H9 (cell line): ENCODE data around the gene ENHO. TPM values are rescaled to one million over a fixed set of nuclear protein-coding genes. Genes with fewer than 3 reads are reported as not detected.

Experiments
- DNase-seq: peaks from one replicate; pipeline ENCODE4 v3.0.0-alpha.2; 2017
- H2AFZ ChIP-seq: one replicate; pipeline ENCODE4 v1.6.1; 2013; ENCODE audit warnings: mild to moderate bottlenecking, low read length, control low read depth, moderate library complexity
- H2AK5ac ChIP-seq: 2 replicates; pipeline ENCODE4 v1.6.1; 2013; ENCODE audit warnings: low read length, control low read depth, mixed read lengths; ENCODE audit not compliant: insufficient read length
- H2BK120ac ChIP-seq: one replicate; pipeline ENCODE4 v1.6.1; 2013; ENCODE audit warnings: low read depth, mild to moderate bottlenecking, low read length, control low read depth, inconsistent platforms; ENCODE audit not compliant: poor library complexity, severe bottlenecking
- H2BK12ac ChIP-seq: 2 replicates; pipeline ENCODE4 v1.6.1; 2013; ENCODE audit warnings: low read length, control low read depth, mixed read lengths, low read depth; ENCODE audit not compliant: insufficient read length
- H2BK15ac ChIP-seq: 2 replicates; pipeline ENCODE4 v1.6.1; 2013; ENCODE audit warnings: low read depth, low read length, control low read depth
- H2BK20ac ChIP-seq: one replicate; pipeline ENCODE4 v1.6.1; 2013; ENCODE audit warnings: low read depth, mild to moderate bottlenecking, low read length, control low read depth, inconsistent platforms; ENCODE audit not compliant: poor library complexity, severe bottlenecking
- H2BK5ac ChIP-seq: 2 replicates; pipeline ENCODE4 v1.6.1; 2013; ENCODE audit warnings: low read length, control low read depth, mixed read lengths; ENCODE audit not compliant: insufficient read length
- H3K14ac ChIP-seq: 2 replicates; pipeline ENCODE4 v1.6.1; 2013; ENCODE audit warnings: low read length, control low read depth; ENCODE audit not compliant: insufficient read depth
- H3K18ac ChIP-seq: 2 replicates; pipeline ENCODE4 v1.6.1; 2013; ENCODE audit warnings: low read depth, mild to moderate bottlenecking, mixed read lengths, low read length, control low read depth; ENCODE audit not compliant: insufficient read length
- H3K23ac ChIP-seq: 2 replicates; pipeline ENCODE4 v1.6.1; 2013; ENCODE audit warnings: low read length, control low read depth, mixed read lengths, low read depth; ENCODE audit not compliant: insufficient read length
- H3K23me2 ChIP-seq: 2 replicates; pipeline ENCODE4 v1.6.1; 2013; ENCODE audit warnings: low read depth, mild to moderate bottlenecking, mixed read lengths, low read length, control low read depth; ENCODE audit not compliant: insufficient read length, poor library complexity, severe bottlenecking
- H3K27ac ChIP-seq: 2 replicates; pipeline ENCODE4 v1.5.1; 2013; ENCODE audit warnings: low read length, control low read depth, mixed read lengths, low read depth; ENCODE audit not compliant: insufficient read length
- H3K27me3 ChIP-seq: 2 replicates; pipeline ENCODE4 v1.6.1; 2013; ENCODE audit warnings: low read length, control low read depth, inconsistent platforms; ENCODE audit not compliant: insufficient read depth
- H3K4ac ChIP-seq: 2 replicates; pipeline ENCODE4 v1.6.1; 2013; ENCODE audit warnings: low read depth, mild to moderate bottlenecking, control low read depth, inconsistent platforms, low read length, moderate library complexity
- H3K4me1 ChIP-seq: 2 replicates; pipeline ENCODE4 v1.6.1; 2013; ENCODE audit warnings: low read length, control low read depth, inconsistent platforms; ENCODE audit not compliant: insufficient read depth
- H3K4me2 ChIP-seq: 2 replicates; pipeline ENCODE4 v1.6.1; 2013; ENCODE audit warnings: low read length, control low read depth, mixed read lengths; ENCODE audit not compliant: insufficient read length, insufficient read depth
- H3K56ac ChIP-seq: 2 replicates; pipeline ENCODE4 v1.6.1; 2013; ENCODE audit warnings: low read depth, mild to moderate bottlenecking, mixed read lengths, low read length, control low read depth; ENCODE audit not compliant: insufficient read length
- H3K79me1 ChIP-seq: 2 replicates; pipeline ENCODE4 v1.6.1; 2013; ENCODE audit warnings: low read depth, mild to moderate bottlenecking, moderate library complexity, low read length, control low read depth, inconsistent platforms; ENCODE audit not compliant: insufficient read depth, poor library complexity, severe bottlenecking
- H3K79me2 ChIP-seq: 2 replicates; pipeline ENCODE4 v1.6.1; 2013; ENCODE audit warnings: low read length, control low read depth, inconsistent platforms; ENCODE audit not compliant: insufficient read depth
- H3K9ac ChIP-seq: 2 replicates; pipeline ENCODE4 v1.6.1; 2013; ENCODE audit warnings: low read length, control low read depth, mixed read lengths; ENCODE audit not compliant: insufficient read length; ENCODE audit errors: extremely low read depth
- H3K9me3 ChIP-seq: one replicate; pipeline ENCODE4 v1.6.1; 2013; ENCODE audit warnings: low read depth, low read length, inconsistent platforms; ENCODE audit not compliant: control insufficient read depth
- H3T11ph ChIP-seq: one replicate; pipeline ENCODE4 v1.6.1; 2013; ENCODE audit warnings: mild to moderate bottlenecking, low read length, control low read depth, inconsistent platforms
- H4K20me1 ChIP-seq: one replicate; pipeline ENCODE4 v1.6.1; 2013; ENCODE audit not compliant: control insufficient read depth, insufficient read length, insufficient read depth
- H4K5ac ChIP-seq: 2 replicates; pipeline ENCODE4 v1.6.1; 2013; ENCODE audit warnings: low read depth, mild to moderate bottlenecking, mixed read lengths, low read length, control low read depth; ENCODE audit not compliant: insufficient read length
- H4K8ac ChIP-seq: replicated peaks from 2 replicates; pipeline ENCODE4 v1.6.1; 2013; ENCODE audit warnings: low read length, control low read depth, mixed read lengths, low read depth; ENCODE audit not compliant: insufficient read length
- H4K91ac ChIP-seq: 2 replicates; pipeline ENCODE4 v1.6.1; 2013; ENCODE audit warnings: low read depth, mild to moderate bottlenecking, moderate library complexity, mixed read lengths, low read length, control low read depth; ENCODE audit not compliant: insufficient read length
- H3K27ac Mint-ChIP-seq, 3 experiments: 2 replicates in 2 of 3; 3 replicates in 1 of 3; pipeline ENCODE4 v1.8.0; 2020 to 2021; ENCODE audit warnings: mixed read lengths in 3 of 3, mild to moderate bottlenecking in 1 of 3, moderate library complexity in 1 of 3
- H3K27me3 Mint-ChIP-seq: 2 replicates; pipeline ENCODE4 v1.8.0; 2021; ENCODE audit warnings: low read depth, mild to moderate bottlenecking, moderate library complexity, mixed read lengths
- H3K36me3 Mint-ChIP-seq, 3 experiments: 2 replicates in 2 of 3; 3 replicates in 1 of 3; pipeline ENCODE4 v1.8.0; 2020 to 2021; ENCODE audit warnings: low read depth in 3 of 3, mixed read lengths in 3 of 3; ENCODE audit not compliant: insufficient read depth in 1 of 3
- H3K4me1 Mint-ChIP-seq, 2 experiments: 2 replicates each; pipeline ENCODE4 v1.8.0; 2020; ENCODE audit warnings: mixed read lengths in 2 of 2
- H3K4me3 Mint-ChIP-seq, 2 experiments: 2 replicates in 1 of 2; 3 replicates in 1 of 2; pipeline ENCODE4 v1.8.0; 2020 to 2021; ENCODE audit warnings: mild to moderate bottlenecking in 2 of 2, mixed read lengths in 2 of 2, moderate library complexity in 1 of 2
- H3K9me3 Mint-ChIP-seq, 2 experiments: 2 replicates in 1 of 2; 3 replicates in 1 of 2; pipeline ENCODE4 v1.8.0; 2020; ENCODE audit warnings: mild to moderate bottlenecking in 2 of 2, mixed read lengths in 2 of 2, moderate library complexity in 1 of 2
- CTCF ChIP-seq: fragments of 200-600 bp; sonication (generic); conservative IDR thresholded peaks from 3 replicates; pipeline ENCODE4 v1.8.0; 2021; ENCODE audit warnings: antibody characterized with exemption, mild to moderate bottlenecking
- WGBS: extraction: QIAGEN DNeasy Blood & Tissue Kit; methylation state at CpG from one replicate; pipeline ENCODE4 v1.1.7; 2013; ENCODE audit warnings: missing lambda C conversion rate, low lambda C conversion rate, mixed read lengths; ENCODE audit not compliant: insufficient read length; ENCODE audit errors: extremely low coverage; 5-methylcytosine and 5-hydroxymethylcytosine counted together
- total RNA-seq: library from RNA; stranded (reverse); gene quantifications from 2 replicates; pipeline ENCODE4 v1.2.1, GENCODE V29; 2021

The ENHO gene
- total RNA-seq, 1 experiment from 2014 or later, result 14.5 TPM

GRCh38 chr9:34558919-34559623, 36.3 kb upstream of the ENHO start:
- H3K9me3 Mint-ChIP-seq, result peaks cover 0 to 2% of the 10 kb centered on the region in 2 experiments; a peak in 1 of 5 replicates
- H4K5ac ChIP-seq, result no peak overlapping the region
- no peak overlapping the region for H2BK12ac ChIP-seq
- no peak for DNase-seq
- H3K23me2 ChIP-seq, result no peaks in the 10 kb centered on the region
- TF ChIP-seq CTCF, result no peak
- H3K27me3 Mint-ChIP-seq, result peaks cover 19% of the 10 kb centered on the region
- peaks cover 40 to 43% of the 10 kb centered on the region in 2 experiments for H3K4me1 Mint-ChIP-seq
- no peaks in the 10 kb centered on the region for H3K79me2 ChIP-seq
- no peak overlapping the region for H2AFZ ChIP-seq
- H3K14ac ChIP-seq, result peak overlapping the region; percentile 17; the same call in 1 of the 2 replicates
- H2AK5ac ChIP-seq, result no peak overlapping the region
- H3K23ac ChIP-seq, result no peak overlapping the region
- H2BK5ac ChIP-seq, result no peak overlapping the region
- H3T11ph ChIP-seq, result no peak overlapping the region
- no peak overlapping the region for H4K91ac ChIP-seq
- no peak overlapping the region for H4K8ac ChIP-seq
- no peaks in the 10 kb centered on the region for H4K20me1 ChIP-seq
- H3K9ac ChIP-seq, result no peak overlapping the region
- H3K36me3 Mint-ChIP-seq, result no peaks in the 10 kb centered on the region
- peaks cover 13% of the 10 kb centered on the region; the same call in 1 of the 2 replicates for H3K4me1 ChIP-seq
- no peaks in the 10 kb centered on the region for H3K27me3 ChIP-seq
- no peak overlapping the region for H3K56ac ChIP-seq
- H3K9me3 ChIP-seq, result no peaks in the 10 kb centered on the region
- H3K79me1 ChIP-seq, result no peaks in the 10 kb centered on the region
- H3K18ac ChIP-seq, result no peak overlapping the region
- no peak overlapping the region for H3K4ac ChIP-seq
- H3K4me2 ChIP-seq, result no peak overlapping the region
- no peak overlapping the region for H2BK20ac ChIP-seq
- no peak overlapping the region for H3K27ac ChIP-seq
- peak overlapping the region in 1 of 3 experiments; percentile 74; a peak in 1 of 7 replicates for H3K27ac Mint-ChIP-seq
- H2BK15ac ChIP-seq, result no peak overlapping the region
- no CpG with 5 or more reads among the region's 17 CpGs for WGBS
- H2BK120ac ChIP-seq, result no peak overlapping the region
- no peak overlapping the region; a peak in 1 of 5 replicates for H3K4me3 Mint-ChIP-seq
